ENCODE results near the gene SPSB3.

Gene SPSB3

GRCh38 chr16:1763521-1764511 is 18.6 kb downstream of the SPSB3 start:
- no peak for DNase-seq (ENCODE audit: low read depth in 2 of 2)

GRCh38 chr16:1762879-1763520 is 19.4 kb downstream of the SPSB3 start:
- no peak for DNase-seq (ENCODE audit: low read depth in 2 of 2)

GRCh38 chr16:1762196-1762878 is 20.0 kb downstream of the SPSB3 start:
- DNase-seq (ENCODE audit: low read depth in 2 of 2): no peak

- no peak for DNase-seq (ENCODE audit: low read depth in 2 of 2)
These were observed 20.6 kb downstream of the SPSB3 start for GRCh38 chr16:1761751-1762150.

GRCh38 chr16:1760911-1761310 is 21.5 kb downstream of the SPSB3 start:
- no peak for DNase-seq (ENCODE audit: low read depth in 2 of 2)

- no peak for DNase-seq (ENCODE audit: low read depth in 2 of 2)
These were observed 22.9 kb downstream of the SPSB3 start for GRCh38 chr16:1759511-1759910.

GRCh38 chr16:1758923-1759322 is 23.4 kb downstream of the SPSB3 start:
- no peak for DNase-seq (ENCODE audit: low read depth in 2 of 2)

GRCh38 chr16:1757714-1758461 is 24.5 kb downstream of the SPSB3 start:
- DNase-seq (ENCODE audit: low read depth in 2 of 2): no peak

- DNase-seq (ENCODE audit: low read depth in 2 of 2): no peak
These were observed 28.2 kb downstream of the SPSB3 start for GRCh38 chr16:1754204-1754603.

- DNase-seq (ENCODE audit: low read depth in 2 of 2): no peak
These were observed 29.5 kb downstream of the SPSB3 start for GRCh38 chr16:1752853-1753252.

- no peak for DNase-seq (ENCODE audit: low read depth in 2 of 2)
These were observed 30.4 kb downstream of the SPSB3 start for GRCh38 chr16:1751946-1752345.

- no peak for DNase-seq (ENCODE audit: low read depth in 2 of 2)
These were observed 32.9 kb downstream of the SPSB3 start for GRCh38 chr16:1749152-1750117.

- DNase-seq (ENCODE audit: low read depth in 2 of 2): no peak
These were observed 34.4 kb downstream of the SPSB3 start for GRCh38 chr16:1747934-1748333.

GRCh38 chr16:1746693-1747195 is 35.6 kb downstream of the SPSB3 start:
- DNase-seq (ENCODE audit: low read depth in 2 of 2): no peak

- DNase-seq (ENCODE audit: low read depth in 2 of 2): no peak
These were observed 36.3 kb downstream of the SPSB3 start for GRCh38 chr16:1745900-1746692.

- DNase-seq (ENCODE audit: low read depth in 2 of 2): peak; percentile 29 to 32
These were observed 37.0 kb downstream of the SPSB3 start for GRCh38 chr16:1745181-1745899.

- DNase-seq (ENCODE audit: low read depth in 2 of 2): no peak
These were observed 38.0 kb downstream of the SPSB3 start for GRCh38 chr16:1744338-1744840.
